Right lobe of liver (tissue), 4 donors: Measurements from ENCODE around the gene LANCL3.
"Not testable (repeated sequence)": the region's sequence is repeated elsewhere in the genome, so short reads cannot be mapped to it uniquely, and the experiment has no call there.

Source experiments
- POLR2A ChIP-seq: fragments of 450-650 bp; IDR thresholded peaks from one replicate; pipeline ENCODE4 v1.6.1; 2017; ENCODE audit warnings: antibody characterized with exemption, mild to moderate bottlenecking
- TF ChIP-seq, protein P1 (sequence below), 4 donors: fragments of 200-600 bp in 3 of 4; fragments of 450-650 bp in 1 of 4; IDR thresholded peaks; one replicate each; pipeline versions ENCODE4 v1.5.1 to v1.8.0; 2016 to 2022; ENCODE audit warnings: antibody characterized with exemption in 4 of 4, mild to moderate bottlenecking in 2 of 4
- donor health status: DM: no; HTN: no; CAD: no.
- donor health status: DM: no; HTN: no; CAD: no.
- donor health status: DM: no; HTN: yes; CAD: no.

DNA sequence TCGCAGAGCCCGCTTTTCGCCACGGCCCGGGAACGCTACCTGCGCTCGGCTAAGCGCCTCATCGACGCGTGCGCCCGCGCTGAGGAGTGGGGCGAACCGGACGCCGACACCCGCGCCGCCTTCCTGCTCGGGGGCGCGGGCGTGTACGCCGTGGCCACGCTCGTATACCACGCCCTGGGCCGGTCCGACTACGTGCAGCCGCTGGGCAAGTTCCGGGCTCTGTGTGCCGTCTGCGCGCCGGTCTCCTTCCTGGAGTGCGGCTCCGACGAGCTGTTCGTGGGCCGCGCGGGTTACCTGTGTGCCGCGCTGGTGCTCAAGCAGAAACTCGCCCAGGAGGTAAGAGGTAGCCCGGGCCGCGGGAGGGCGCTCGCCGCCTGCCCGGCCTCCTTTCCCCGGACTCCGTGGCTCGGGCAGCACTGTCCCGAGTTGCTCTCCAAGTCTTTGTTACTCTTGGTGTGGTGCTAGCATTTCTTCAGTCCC lies 687 bp downstream of the LANCL3 start:
- TF ChIP-seq POLR2A = not testable (repeated sequence)
- TF ChIP-seq, protein P1, sequence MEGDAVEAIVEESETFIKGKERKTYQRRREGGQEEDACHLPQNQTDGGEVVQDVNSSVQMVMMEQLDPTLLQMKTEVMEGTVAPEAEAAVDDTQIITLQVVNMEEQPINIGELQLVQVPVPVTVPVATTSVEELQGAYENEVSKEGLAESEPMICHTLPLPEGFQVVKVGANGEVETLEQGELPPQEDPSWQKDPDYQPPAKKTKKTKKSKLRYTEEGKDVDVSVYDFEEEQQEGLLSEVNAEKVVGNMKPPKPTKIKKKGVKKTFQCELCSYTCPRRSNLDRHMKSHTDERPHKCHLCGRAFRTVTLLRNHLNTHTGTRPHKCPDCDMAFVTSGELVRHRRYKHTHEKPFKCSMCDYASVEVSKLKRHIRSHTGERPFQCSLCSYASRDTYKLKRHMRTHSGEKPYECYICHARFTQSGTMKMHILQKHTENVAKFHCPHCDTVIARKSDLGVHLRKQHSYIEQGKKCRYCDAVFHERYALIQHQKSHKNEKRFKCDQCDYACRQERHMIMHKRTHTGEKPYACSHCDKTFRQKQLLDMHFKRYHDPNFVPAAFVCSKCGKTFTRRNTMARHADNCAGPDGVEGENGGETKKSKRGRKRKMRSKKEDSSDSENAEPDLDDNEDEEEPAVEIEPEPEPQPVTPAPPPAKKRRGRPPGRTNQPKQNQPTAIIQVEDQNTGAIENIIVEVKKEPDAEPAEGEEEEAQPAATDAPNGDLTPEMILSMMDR (IDR thresholded peaks at IDR 0.05) = peak; percentile 17 to 37 (median 21)
